ENCODE data around the gene SCUBE1. TPM values are rescaled to one million over a fixed set of nuclear protein-coding genes. Genes with fewer than 3 reads are reported as not detected.

SCUBE1 gene
- total and polyA plus RNA-seq, 2 donors (not counting 3 experiments of a cell fraction or from before 2014, with no cell fraction given) = 0.07 TPM; not detected in 1

GRCh38 chr22:43270949-43271348 is 72.2 kb downstream of the SCUBE1 start:
- POLR2A ChIA-PET = no interaction called here

GRCh38 chr22:43270314-43270908 is 72.8 kb downstream of the SCUBE1 start:
- no peaks in the 10 kb centered on the region for H3K9me3 ChIP-seq (replicated peaks; ENCODE audit: control insufficient read depth, insufficient read depth, low read length)
- H3K79me2 ChIP-seq (ENCODE audit: control insufficient read depth, insufficient read depth, low read length) = no peaks in the 10 kb centered on the region
- no peak overlapping the region for H3K4me2 ChIP-seq (ENCODE audit: insufficient read depth, low read length)
- H3K9me1 ChIP-seq (replicated peaks; ENCODE audit: control insufficient read depth, extremely low read depth, insufficient read depth, low read length) = no peaks in the 10 kb centered on the region
- H3K4me3 ChIP-seq (replicated peaks in 1 of 3; ENCODE audit: insufficient read depth in 1 of 3, low read depth in 1 of 3, low read length in 3 of 3) = no peak overlapping the region
- no TSS peak for BruUV-seq (replicated peaks)
- intact Hi-C loops (cut with micrococcal nuclease) = loop anchor here (1.0 kb wide), 1 partner anchor 39 kb away; no protein-coding TSS in a partner anchor
- H2AFZ ChIP-seq (ENCODE audit: low read depth, low read length) = no peak overlapping the region
- no peaks in the 10 kb centered on the region for H3K36me3 ChIP-seq (ENCODE audit: control insufficient read depth in 2 of 2, extremely low read depth in 1 of 2, insufficient read depth in 2 of 2, low read length in 2 of 2)
- H3K27ac ChIP-seq (ENCODE audit: insufficient read depth, low read depth, low read length) = no peak overlapping the region
- ChIA-PET CTCF (interaction anchor here (0.5 to 11.5 kb wide), 14 partner anchors 11 to 115 kb away, joined by 3 to 334 read pairs (median 3); partner anchors contain the start of gene SCUBE1), POLR2A (no interaction called here)
- TF ChIP-seq CTCF (IDR thresholded peaks at IDR 0.05; ENCODE audit: extremely low read depth in 1 of 2, insufficient read depth in 1 of 2, low read depth in 1 of 2, low read length in 2 of 2) (peak; percentile 13 to 27), EZH2 (IDR thresholded peaks at IDR 0.05; ENCODE audit: borderline replicate concordance, low read depth, low read length, severe bottlenecking) (no peak), JUN (IDR thresholded peaks at IDR 0.05; ENCODE audit: borderline replicate concordance, insufficient read depth, insufficient read length, low read depth) (no peak)
- H3K4me1 ChIP-seq (ENCODE audit: control insufficient read depth, extremely low read depth, insufficient read depth, low read length) = no peaks in the 10 kb centered on the region
- DNase-seq (ENCODE audit: low read depth, low spot score) = no peak
- H4K20me1 ChIP-seq (replicated peaks; ENCODE audit: control insufficient read depth, extremely low read depth, insufficient read depth, low read length) = no peaks in the 10 kb centered on the region
- H3K27me3 ChIP-seq (ENCODE audit: control insufficient read depth in 2 of 2, insufficient read depth in 2 of 2, low read length in 2 of 2) = no peaks in the 10 kb centered on the region
- no peak for FAIRE-seq
- H3K9ac ChIP-seq (replicated peaks; ENCODE audit: extremely low read depth, insufficient read depth, low read length) = no peak overlapping the region
- dilution Hi-C loops (cut with MboI; ENCODE audit: extremely low pct_ligation_motif_present, low sequenced_read_pairs) = no loop called here

More at GRCh38 chr22:43270949-43271348, 72.2 kb downstream of the SCUBE1 start:
- Histone ChIP-seq H4K20me1 (replicated peaks; ENCODE audit: control insufficient read depth, extremely low read depth, insufficient read depth, low read length) (no peaks in the 10 kb centered on the region), H3K79me2 (ENCODE audit: control insufficient read depth, insufficient read depth, low read length) (no peaks in the 10 kb centered on the region), H3K27me3 (ENCODE audit: control insufficient read depth in 2 of 2, insufficient read depth in 2 of 2, low read length in 2 of 2) (no peaks in the 10 kb centered on the region), H3K4me1 (ENCODE audit: control insufficient read depth, extremely low read depth, insufficient read depth, low read length) (no peaks in the 10 kb centered on the region), H3K9me3 (replicated peaks; ENCODE audit: control insufficient read depth, insufficient read depth, low read length) (no peaks in the 10 kb centered on the region), H3K36me3 (ENCODE audit: control insufficient read depth in 2 of 2, extremely low read depth in 1 of 2, insufficient read depth in 2 of 2, low read length in 2 of 2) (no peaks in the 10 kb centered on the region), H2AFZ (ENCODE audit: low read depth, low read length) (no peak overlapping the region), H3K9me1 (replicated peaks; ENCODE audit: control insufficient read depth, extremely low read depth, insufficient read depth, low read length) (no peaks in the 10 kb centered on the region), H3K4me2 (ENCODE audit: insufficient read depth, low read length) (no peak overlapping the region), H3K27ac (ENCODE audit: insufficient read depth, low read depth, low read length) (no peak overlapping the region), H3K4me3 (replicated peaks in 1 of 3; ENCODE audit: insufficient read depth in 1 of 3, low read depth in 1 of 3, low read length in 3 of 3) (no peak overlapping the region), H3K9ac (replicated peaks; ENCODE audit: extremely low read depth, insufficient read depth, low read length) (no peak overlapping the region)
- DNase-seq (ENCODE audit: low read depth, low spot score) = no peak
- CTCF ChIA-PET = interaction anchor here (0.6 to 11.5 kb wide), 12 partner anchors 11 to 614 kb away, joined by 3 to 334 read pairs (median 3); partner anchors contain the start of gene SCUBE1
- FAIRE-seq = no peak
- TF ChIP-seq EZH2 (IDR thresholded peaks at IDR 0.05; ENCODE audit: borderline replicate concordance, low read depth, low read length, severe bottlenecking) = no peak
- no peak for TF ChIP-seq JUN (IDR thresholded peaks at IDR 0.05; ENCODE audit: borderline replicate concordance, insufficient read depth, insufficient read length, low read depth)
- TF ChIP-seq GATA2 (IDR thresholded peaks at IDR 0.05; ENCODE audit: insufficient read depth, insufficient read length, low read depth, low read length) = no peak
- no peak for TF ChIP-seq FOS (IDR thresholded peaks at IDR 0.05; ENCODE audit: borderline replicate concordance, insufficient read depth, low read length)
- no peak for TF ChIP-seq MYC (IDR thresholded peaks at IDR 0.05; ENCODE audit: low read depth, low read length)
- intact Hi-C loops (cut with micrococcal nuclease) (loop anchor here (1.0 kb wide), 1 partner anchor 40 kb away; no protein-coding TSS in a partner anchor), dilution Hi-C loops (cut with MboI; ENCODE audit: extremely low pct_ligation_motif_present, low sequenced_read_pairs) (no loop called here)
- no TSS peak for BruUV-seq (replicated peaks)

All from endothelial cell of umbilical vein (primary cell).